NCI-H187 treated with DMSO at 0.1 percent for 48 hours (cell line): ENCODE results near the gene LPCAT1.
"Not testable (repeated sequence)": the region's sequence is repeated elsewhere in the genome, so short reads cannot be mapped to it uniquely, and the experiment has no call there.

Experiments
- DNase-seq: peaks from one replicate; lab custom pipeline; 2025; lab: John Stamatoyannopoulos, UW

LPCAT1 gene

DNA sequence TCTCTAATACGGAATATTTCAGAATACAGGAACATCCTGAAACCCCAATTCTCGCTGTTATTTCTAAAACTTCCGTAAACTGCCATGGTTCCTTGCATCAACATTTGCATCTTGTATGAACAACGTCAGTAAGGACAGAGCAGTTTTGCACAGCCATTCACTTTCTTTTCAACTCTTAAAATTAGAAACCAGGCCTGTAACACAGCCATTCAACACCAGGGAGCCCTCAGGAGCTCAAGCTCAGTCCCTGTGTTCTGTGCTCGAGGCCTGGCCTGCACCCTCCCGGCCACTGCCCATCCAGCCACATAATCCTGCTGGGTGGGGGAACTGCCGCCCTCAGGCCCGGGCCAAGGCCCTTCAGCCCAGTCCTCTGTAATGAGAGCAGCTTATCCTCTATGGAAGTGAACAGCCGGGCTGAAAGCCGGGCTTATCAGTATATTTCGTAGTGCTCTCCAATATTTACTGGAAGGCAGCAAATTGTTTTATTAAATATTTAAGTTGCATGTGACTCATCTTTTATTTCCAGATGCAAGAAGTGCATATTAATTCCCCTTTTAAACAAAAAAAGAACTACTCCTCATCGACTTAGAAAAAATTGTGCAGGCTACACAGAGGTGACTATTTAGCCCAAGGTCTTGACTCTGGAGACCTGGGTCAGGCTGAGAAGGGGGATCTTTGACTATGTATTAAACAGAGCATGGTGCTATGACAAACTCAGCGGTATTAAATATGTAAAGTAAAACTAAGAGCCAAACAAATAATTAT lies 45.3 kb downstream of the LPCAT1 start:
- DNase-seq: no peak

DNA sequence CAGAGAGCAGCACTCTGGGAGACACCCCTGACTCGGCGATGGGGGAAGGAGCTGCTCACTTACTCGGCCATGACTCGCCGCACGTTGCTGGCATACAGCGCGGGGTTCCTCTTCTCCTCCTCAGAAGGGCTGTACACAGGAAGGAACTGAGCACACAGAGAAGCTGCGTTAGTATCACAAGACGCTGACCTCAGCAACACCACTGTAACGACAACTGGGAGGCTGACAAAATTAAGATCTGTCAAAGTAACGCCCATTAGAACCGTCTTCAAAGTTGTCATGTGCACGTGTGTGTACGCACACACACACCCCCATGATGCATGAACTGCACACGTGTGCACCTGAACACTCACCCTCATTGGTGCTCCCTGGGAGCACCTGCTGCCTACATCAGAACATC lies 46.4 kb downstream of the LPCAT1 start:
- DNase-seq: no peak

DNA sequence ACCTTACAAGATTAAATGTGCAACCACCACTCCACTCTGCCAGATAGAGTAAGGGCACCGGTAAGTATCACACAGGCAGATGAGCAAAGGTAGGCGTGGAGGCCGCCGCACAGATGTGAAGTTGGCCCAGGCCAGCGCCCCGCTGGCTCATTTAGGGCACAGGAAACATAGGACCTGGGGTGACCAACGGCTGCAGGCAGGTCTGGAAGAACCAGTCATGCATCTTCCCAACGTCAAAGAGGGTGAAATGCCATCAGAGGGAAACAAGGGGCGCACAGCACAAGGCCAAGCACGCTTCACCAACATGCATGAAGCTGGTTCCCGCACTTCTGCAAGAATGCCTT lies 46.8 kb downstream of the LPCAT1 start:
- no peak for DNase-seq

DNA sequence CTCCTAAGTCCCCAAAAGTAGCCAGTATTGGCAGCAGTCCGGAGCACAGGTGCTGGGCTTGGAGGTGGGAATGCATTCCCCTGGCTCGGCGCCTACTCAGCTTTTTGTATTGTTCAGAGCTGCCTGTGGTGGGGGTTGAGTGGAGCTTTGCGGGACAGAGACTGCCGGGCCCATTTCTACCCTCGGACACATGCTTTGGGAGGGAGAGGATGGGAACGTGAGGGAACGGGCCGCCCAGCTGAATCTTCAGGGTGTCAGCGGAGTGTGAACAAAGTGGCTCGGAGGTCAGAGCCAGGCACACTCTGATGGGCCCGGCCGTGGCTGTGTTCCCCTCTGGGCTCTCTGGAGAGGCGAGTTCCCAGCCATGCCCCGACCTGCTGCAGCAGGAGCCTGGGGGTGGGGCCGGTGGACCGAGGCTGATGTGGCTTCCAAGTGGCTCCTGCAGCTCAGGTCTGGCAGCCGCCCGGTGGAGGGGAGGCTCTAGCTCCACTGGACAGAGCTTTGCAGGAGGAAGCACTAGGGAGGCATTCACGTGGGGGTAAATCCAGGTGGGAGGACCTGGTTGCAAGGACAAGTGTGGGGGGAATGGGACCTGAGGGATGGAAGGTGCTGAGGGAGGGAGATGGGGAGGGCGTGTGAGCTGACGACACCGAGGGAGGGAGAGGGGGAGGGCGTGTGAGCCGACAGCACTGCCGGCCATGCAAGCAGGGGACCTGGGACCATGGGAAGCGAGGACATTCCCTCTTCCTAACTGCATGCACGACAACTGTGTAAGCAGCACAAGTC lies 47.4 kb downstream of the LPCAT1 start:
- DNase-seq: no peak

DNA sequence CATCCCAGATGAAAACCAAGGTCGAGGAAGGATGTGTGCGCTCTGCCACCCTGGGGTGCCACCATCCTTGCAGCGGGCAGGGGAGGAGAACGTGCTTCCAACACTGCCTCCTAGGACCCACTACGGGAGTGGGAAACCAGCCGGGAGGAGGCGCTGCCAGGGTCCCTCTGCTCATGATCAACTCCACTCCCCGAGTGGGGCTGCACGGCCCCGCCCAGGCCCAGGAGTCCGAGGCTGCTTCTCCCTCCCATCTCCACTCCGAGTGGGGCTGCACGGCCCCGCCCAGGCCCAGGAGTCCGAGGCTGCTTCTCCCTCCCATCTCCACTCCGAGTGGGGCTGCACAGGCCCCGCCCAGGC lies 48.2 kb downstream of the LPCAT1 start:
- DNase-seq: not testable (repeated sequence)

DNA sequence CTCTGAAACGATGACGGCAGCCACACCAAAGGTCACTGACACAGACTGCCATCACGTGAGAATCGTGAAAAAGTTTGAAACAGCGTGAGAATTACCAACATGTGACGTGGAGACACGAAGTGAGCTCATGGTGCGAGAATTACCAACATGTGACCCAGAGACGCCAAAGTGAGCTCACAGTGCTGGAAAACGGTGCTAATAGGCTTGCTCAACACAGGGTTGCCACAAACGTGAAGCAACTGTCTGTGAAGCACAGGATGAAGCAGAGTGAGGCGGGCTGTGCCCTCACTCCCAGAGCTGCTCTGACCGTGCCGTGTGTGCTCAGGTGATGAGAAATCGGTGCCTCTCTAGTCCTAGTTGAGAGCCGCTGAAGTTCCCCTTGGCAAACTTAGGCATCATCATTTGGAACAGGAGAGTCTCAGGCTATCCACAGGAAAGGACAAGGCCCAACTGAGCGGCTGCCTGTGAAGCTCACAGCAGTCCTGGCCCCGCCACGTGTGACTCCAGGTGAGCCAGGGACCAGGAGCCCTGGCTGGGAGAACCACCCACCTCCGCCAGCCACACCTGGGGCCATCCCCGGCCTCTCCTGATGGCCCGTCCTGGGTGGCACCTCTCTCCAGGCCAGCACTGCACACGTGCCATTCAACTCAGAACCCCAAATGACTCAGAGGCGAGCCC lies 48.8 kb downstream of the LPCAT1 start:
- DNase-seq: no peak

DNA sequence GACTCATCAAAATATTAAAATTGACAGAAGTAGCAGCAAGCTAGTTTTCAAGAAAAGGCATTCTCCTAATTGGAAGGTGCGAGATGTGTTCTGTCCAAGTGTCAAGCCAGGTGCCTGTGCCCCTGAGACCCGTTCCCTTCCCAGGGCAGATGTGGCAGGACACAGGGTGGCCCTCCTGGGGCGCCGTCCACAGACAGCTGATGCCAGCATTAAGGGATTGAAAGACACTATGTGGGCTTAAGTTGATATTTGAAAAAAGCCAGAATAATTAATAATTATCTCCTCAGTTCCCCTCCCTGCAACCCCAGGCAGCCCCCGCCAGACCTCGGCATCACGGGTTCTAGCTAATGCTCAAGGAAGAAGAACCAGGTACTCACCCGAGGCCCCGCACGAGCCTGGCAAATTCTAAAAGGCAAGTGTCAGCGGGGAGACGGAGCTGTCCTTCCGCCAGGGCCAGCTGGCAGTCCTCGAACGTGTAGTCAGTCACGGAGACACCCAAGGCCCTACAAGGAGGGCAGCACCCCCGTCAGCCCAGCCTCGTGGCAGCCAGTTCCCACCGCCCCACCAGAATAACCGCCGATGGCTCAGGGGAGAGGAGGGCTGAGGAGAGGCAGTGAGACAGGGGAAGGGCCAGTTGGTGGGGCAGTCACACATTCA lies 49.4 kb downstream of the LPCAT1 start:
- DNase-seq: no peak

DNA sequence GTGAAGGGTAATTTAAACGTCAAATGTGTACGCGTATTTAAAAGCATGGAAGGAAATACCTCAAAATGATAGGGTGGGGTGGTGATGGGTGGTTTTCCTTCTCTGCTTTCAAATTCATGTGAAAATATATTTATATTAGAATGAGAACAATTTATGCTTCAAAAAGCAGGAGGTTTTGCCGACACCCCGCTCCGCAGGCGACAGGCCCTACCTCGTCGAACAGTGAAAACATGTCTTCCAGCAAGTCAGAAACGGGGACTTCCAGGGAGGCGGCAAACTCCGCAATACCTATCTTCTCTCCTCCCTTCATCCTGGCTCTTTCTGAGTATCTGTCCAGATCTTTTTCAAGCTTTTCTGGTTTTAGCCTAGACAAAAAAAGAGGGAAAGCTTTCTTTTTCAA lies 50.0 kb downstream of the LPCAT1 start:
- no peak for DNase-seq

DNA sequence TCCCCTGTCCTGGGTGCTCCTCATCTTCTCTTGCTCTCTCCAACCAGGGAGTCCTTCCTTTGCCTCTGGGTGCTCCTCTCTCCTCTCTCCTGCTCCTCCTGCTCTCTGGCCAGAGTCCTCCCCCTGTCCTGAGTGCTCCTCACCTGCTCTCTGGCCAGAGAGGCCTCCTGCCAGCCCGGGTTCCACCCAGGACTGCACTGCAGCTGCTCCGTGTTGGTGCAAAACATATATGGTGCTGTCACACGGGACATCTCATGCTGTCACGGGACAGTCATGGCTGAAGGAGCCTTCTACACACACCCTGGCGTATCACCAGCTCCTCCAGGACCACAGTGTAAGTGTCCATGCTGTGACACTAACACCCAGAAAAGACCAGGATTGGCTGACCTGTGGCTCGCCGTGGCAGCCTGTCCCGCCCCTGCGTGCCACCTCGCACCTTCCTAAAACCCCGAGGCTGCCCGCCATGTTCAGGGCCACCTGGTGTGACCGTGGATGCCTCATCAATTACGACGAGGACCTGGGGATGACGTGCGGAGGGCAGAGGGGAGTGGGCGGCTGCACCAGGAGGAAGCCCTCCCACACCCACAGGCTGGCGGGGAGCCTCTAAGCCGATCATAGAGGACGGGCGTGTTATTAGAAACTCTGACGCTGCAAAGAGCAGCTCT lies 50.7 kb downstream of the LPCAT1 start:
- no peak for DNase-seq

DNA sequence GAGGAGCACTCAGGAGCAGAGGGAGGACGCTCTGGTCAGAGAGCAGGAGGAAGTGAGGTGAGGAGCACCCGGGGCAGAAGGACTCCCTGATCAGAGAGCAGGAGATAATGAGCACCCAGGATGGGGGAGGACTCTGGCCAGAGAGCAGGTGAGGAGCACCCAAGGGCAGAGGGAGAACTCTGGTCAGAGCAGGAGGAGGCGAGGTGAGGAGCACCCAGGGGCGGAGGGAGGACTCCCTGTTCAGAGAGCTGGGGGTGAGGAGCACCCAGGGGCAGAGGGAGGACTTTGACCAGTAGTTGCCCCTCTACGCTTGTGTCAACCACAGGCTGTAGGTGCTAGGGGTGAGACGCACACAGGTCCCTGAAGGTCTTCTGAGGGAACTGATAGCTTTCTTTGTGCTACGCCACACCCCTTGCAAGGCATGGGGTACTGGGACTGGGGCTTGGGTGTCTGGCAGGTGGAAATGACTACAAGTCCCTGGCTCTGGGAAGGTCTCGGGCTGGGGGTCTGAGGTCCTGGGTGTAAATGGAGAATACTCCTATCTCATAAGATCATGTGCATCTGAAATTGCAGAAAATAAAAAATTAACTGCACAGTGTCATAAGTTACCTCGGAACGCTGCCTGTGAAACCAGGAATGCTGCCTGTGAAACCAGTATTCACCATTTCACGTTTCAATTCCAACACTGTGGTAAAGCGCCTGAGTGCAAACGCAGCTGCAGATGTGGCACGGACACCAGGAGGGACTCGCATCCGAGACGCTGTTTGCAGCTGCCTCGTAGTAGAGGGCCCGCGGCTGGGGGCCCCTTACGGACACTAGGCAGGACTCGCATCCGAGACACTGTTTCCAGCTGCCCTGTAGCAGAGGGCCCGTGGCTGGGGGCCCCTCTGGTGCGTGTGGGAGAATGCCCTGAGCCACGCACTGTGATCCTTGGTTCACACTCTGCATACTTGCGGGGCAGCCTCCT lies 51.5 kb downstream of the LPCAT1 start:
- DNase-seq: no peak

DNA sequence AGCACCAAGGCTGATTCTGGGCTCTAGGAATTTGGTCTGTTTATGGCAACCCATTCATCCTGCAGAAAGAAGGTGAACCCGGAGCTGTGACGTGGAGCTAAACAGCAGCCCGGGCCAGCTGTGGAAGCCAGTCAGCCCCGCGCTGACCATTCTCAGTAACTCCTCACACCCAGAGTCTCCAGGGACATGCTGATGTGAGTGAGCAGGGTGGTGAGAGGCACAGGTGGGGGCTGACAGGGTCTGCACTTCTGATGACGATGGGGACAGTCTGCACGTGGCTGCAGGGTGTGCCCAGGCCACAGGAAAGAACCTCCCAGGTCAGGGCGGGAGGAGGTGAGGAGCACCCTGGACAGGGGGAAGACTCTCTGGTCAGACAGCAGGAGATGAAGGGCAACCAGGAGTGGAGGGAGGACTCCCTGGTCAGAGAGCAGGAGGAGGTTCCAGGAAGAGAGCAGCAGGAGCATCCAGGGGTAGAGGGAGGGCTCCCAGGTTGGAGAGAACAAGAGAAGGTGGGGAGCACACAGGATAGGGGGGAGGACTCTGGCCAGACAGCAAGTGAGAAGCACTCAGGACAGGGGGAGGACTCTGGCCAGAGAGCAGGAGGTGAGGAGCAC lies 52.4 kb downstream of the LPCAT1 start:
- DNase-seq: no peak

DNA sequence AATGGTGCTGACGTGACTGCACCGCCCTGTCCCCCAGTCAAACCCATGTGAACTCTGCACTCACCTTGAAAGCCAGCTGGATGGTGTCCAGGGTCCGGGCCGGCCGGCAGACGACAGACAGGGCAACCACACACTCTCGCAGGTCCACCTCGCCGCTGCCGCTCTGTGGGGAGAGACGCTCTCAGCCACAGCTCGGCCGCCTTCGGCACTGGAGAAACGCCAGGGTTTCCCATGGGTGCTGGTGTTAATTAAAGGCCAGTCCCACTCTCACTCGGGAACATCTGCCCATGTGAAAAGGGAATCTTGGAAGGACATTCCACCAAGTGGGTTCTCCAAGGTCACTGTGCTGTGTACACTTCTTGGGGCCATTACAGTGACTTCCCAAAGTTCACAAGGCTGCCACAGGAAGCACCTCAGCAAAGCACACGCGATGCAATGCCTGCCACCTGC lies 53.0 kb downstream of the LPCAT1 start:
- no peak for DNase-seq

DNA sequence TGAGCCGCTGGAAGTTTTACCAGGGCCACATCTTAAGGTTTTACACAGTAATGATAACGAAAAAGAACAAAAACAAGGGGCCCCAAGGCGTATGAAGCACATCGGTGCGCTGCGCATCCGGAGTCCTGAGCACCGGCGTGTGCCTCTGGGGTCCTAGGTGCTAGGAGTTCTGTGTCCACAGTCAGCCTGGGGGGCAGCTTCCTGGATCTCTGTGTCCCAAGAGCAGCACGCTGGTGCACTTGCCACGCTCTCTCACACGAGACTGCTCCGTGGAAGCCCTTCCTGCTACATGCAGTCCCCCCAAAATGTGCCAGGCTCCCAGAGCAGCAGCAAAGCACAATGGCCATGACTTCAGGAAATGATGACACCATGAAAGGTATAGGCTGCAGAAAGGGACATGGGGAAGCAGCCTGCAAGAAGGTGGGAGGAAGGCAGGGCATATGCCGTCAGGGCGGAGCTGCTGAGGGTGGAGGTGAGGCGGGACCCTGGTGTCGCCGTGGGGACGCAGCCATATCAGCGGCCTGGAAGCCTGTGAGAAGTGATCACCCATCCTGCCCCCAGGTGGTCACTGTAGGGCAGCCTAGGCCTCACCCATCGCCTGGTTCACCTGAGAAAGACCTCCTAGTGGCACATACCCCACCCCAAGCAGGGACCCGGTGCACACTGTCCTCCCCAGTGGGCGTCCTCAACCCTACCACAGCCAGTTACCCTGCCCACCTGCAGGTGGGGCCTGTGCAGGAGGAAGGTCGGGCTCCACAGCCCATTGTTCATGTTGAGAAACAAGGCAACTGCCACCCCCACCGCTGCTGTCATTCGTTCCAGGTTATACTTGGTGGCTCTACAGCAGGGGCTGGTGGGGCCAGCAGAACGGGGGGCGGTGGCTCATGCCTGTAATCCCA lies 54.9 kb downstream of the LPCAT1 start:
- no peak for DNase-seq

DNA sequence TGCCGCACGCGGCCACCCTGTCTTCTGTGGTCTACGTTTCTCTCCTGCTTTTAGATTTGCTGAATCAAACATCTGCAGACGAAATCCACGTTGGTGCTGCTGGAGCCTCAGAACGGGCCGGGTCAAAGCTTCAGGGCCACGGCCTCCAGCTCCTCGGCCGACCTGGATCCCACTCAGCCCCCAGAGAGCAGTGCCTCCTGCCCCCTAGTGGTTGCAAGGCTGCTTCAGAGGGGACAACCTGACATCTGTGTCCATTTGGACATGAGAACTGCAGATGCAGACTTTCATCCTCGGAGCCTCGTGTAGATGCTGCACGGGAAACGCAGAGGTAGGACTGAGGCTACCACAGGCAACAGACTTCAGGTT lies 55.5 kb downstream of the LPCAT1 start:
- DNase-seq: no peak

DNA sequence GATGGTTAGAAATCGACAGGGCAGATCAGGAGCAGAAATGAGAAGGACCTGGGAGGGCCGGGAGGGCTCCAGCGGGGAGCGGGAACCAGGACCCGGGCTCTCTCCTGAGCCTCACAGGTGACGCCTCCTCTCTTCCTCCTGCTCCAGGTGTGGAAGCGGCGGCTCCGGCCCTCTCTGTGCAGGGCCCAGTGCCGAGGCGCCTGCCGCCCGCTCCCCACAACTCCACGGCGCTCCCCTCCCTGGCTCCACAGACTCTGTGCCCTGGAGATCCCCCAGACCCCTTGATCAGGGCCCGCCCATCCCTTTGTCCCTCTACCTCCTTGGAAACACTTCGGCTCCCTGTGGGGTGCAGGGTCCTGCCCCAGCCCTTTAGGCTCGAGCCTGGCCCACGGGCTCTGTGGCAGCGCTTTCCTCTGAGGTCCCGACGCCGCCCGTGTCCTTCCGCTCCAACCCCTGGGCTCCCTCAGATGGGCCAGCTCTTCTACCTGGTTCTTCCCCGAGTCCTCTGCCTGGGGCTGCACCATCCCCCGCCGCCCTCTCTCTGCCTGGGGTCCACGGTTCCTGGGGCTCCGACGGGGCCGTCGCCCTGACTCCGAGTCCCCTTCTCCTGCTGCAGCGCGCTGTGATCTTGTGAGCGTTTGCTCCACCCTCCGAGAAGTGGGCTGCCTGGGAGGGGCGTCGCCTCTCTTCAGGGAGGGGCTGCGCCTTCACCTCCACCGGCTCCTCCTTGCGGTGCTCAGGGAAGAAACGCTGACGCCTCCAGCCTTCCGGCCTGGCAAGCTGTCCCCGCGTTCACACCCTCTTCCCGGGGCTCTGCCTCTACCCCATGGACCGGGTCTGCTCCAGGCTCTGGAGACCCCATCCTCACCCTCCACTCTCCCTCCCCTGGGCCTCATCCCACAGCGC lies 56.2 kb downstream of the LPCAT1 start:
- no peak for DNase-seq

DNA sequence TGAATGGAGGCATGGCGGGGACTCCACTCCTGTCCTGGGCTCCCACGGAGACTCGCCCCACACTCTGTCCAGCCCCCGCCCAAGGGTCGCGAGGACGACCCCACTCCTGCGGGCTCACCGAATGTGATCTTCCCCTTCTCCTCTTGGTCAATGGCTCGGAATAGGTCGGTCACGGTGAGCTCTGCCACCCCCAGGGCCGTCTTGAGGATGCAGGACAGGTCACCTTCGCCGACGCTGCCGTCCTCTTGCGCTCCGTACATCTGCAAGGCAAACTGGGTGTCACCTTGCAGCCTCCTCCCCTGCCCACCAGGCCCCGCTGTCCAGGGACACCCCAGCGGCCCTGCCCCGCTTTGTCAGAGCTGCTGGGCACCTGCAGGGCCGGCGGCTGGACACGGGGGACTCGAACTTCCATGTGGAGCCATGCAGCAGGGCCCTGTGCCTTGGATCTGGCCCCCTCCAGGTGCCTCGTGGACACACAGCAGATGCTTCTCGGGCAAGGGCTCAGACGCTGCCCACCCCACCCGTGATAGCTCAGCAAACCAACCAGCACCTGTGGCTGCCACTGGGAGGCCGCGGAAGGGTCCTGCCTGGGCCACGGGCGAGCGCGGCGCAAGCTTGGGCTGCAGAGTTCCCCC lies 57.0 kb downstream of the LPCAT1 start:
- DNase-seq: no peak

DNA sequence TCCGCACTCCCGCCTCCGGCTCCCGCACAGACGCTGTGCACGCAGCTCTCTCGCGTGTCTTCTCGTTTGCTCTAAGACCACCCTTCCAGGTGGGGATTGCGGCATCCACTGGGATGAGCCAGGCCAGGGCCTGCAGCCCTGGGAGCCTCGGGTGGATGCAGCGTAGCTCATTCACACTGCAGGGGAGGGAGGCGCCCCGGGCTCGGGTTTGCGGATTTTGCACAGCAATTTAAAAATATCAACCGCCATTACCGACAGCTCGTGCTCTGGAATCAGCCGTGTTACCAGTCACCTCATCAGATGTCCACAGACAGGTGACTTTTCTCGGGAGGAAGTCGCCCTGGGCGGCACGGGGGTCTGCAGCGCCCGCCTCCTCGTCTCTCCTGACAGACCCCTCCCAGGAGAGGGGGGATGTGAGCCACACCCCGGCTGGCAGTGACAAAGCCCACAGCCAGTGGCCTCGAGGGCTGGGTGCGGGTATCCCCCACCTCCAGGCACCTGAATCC lies 57.7 kb downstream of the LPCAT1 start:
- no peak for DNase-seq

DNA sequence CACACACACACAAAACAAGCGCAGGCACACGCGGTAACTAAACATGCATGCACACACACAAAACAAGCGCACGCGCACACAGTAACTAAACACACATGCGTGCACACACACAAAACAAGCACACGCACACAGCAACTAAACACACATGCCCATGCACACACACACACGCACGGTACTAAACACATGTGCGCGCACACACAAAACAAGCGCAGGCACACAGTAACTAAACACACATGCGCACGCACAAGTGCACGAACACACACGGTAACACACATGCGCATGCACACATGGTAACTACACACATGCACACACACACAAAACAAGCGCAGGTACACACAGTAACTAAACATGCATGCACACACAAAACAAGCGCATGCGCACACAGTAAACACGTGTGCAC lies 58.6 kb downstream of the LPCAT1 start:
- no peak for DNase-seq
